ENCODE measurements around the gene PEX16.

PEX16 gene

GRCh38 chr11:45917623-45918330 lies at the start of gene PEX16:
Gene PEX16 (minus strand): TSS chr11:45917877. CDS start chr11:45917811, 66 bp downstream.
- in situ Hi-C loops (cut with HindIII; ENCODE audit: low pct_ligation_motif_present, low sequenced_read_pairs): no loop called here
- peaks cover 20% of the 10 kb centered on the region for H3K36me3 ChIP-seq (replicated peaks)
- peaks cover 15% of the 10 kb centered on the region for H3K27me3 ChIP-seq (replicated peaks)
- peak; percentile 99 for DNase-seq
- H3K4me3 ChIP-seq (ENCODE audit: low read depth, low read length): peak within 1 kb of the TSS; percentile 96
- H3K27ac ChIP-seq: peak within 1 kb of the TSS; percentile 51
- TF ChIP-seq CTCF (IDR thresholded peaks at IDR 0.05; ENCODE audit: low read depth, low read length, missing control alignments): no peak

- no peak overlapping the region for H3K4me3 ChIP-seq (ENCODE audit: low read depth, low read length)
- H3K36me3 ChIP-seq (replicated peaks): peaks cover 19% of the 10 kb centered on the region
- in situ Hi-C loops (cut with HindIII; ENCODE audit: low pct_ligation_motif_present, low sequenced_read_pairs): no loop called here
Measured at GRCh38 chr11:45964911-45965389, 47.3 kb upstream of the PEX16 start.

GRCh38 chr11:45961751-45962240 lies 44.1 kb upstream of the PEX16 start:
- peaks cover 13% of the 10 kb centered on the region for H3K36me3 ChIP-seq (replicated peaks)
- no peaks in the 10 kb centered on the region for H3K27me3 ChIP-seq (replicated peaks)
- no peak for TF ChIP-seq CTCF (IDR thresholded peaks at IDR 0.05; ENCODE audit: low read depth, low read length, missing control alignments)
- in situ Hi-C loops (cut with HindIII; ENCODE audit: low pct_ligation_motif_present, low sequenced_read_pairs): no loop called here
- no peak overlapping the region for H3K27ac ChIP-seq
- no peak for DNase-seq
- H3K4me3 ChIP-seq (ENCODE audit: low read depth, low read length): no peak overlapping the region

More at GRCh38 chr11:45964911-45965389, 47.3 kb upstream of the PEX16 start:
- peak; percentile 95 for TF ChIP-seq CTCF (IDR thresholded peaks at IDR 0.05; ENCODE audit: low read depth, low read length, missing control alignments)
- Histone ChIP-seq H3K27me3 (replicated peaks) (no peaks in the 10 kb centered on the region), H3K27ac (no peak overlapping the region)
- peak; percentile 56 for DNase-seq

GRCh38 chr11:45960387-45961095 lies 42.9 kb upstream of the PEX16 start:
- no peak overlapping the region for H3K4me3 ChIP-seq (ENCODE audit: low read depth, low read length)
- in situ Hi-C loops (cut with HindIII; ENCODE audit: low pct_ligation_motif_present, low sequenced_read_pairs): no loop called here
- TF ChIP-seq CTCF (IDR thresholded peaks at IDR 0.05; ENCODE audit: low read depth, low read length, missing control alignments): no peak
- H3K36me3 ChIP-seq (replicated peaks): peaks cover 13% of the 10 kb centered on the region
- no peaks in the 10 kb centered on the region for H3K27me3 ChIP-seq (replicated peaks)
- H3K27ac ChIP-seq: no peak overlapping the region
- DNase-seq: no peak

GRCh38 chr11:45959851-45960250 lies 42.2 kb upstream of the PEX16 start:
- no peak overlapping the region for H3K27ac ChIP-seq
- no peak for TF ChIP-seq CTCF (IDR thresholded peaks at IDR 0.05; ENCODE audit: low read depth, low read length, missing control alignments)
- no peak overlapping the region for H3K4me3 ChIP-seq (ENCODE audit: low read depth, low read length)
- peaks cover 9% of the 10 kb centered on the region for H3K36me3 ChIP-seq (replicated peaks)
- H3K27me3 ChIP-seq (replicated peaks): no peaks in the 10 kb centered on the region
- no peak for DNase-seq
- in situ Hi-C loops (cut with HindIII; ENCODE audit: low pct_ligation_motif_present, low sequenced_read_pairs): no loop called here
